NCI-H2196 treated with DMSO at 0.1 percent for 48 hours (cell line): Measurements from ENCODE around the gene SLC1A1.

Experiments
- DNase-seq: peaks from one replicate; lab custom pipeline; 2025; ENCODE audit not compliant: unreplicated experiment; lab: John Stamatoyannopoulos, UW

The SLC1A1 gene

GRCh38 chr9:4489919-4490704 lies at the start of gene SLC1A1:
SLC1A1 (plus strand) TSS chr9:4490468; CDS start chr9:4490680, 212 bp downstream.
- DNase-seq = peak; percentile 34

GRCh38 chr9:4442806-4443205 lies 47.5 kb upstream of the SLC1A1 start:
- no peak for DNase-seq

DNA sequence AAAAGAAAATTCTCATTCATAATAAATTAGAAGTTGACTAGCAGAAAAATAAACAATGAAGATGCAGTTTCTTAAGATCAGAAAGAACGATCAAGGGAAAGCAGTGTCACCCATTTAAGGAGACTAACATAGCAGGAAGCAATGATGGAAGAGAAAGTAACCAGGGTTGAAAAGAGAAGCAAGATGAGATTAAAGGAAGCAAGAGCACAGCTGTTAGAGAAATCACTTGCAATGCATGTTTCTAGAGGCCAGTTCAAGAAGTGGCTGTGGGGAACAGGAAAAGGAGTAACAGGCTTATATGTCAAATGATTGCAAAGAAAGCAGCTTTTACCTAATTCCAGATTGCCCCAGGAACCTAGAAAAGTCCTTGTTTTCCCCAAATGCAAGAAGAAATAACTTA lies 46.8 kb upstream of the SLC1A1 start:
- no peak for DNase-seq

GRCh38 chr9:4461437-4461836 lies 28.8 kb upstream of the SLC1A1 start:
- no peak for DNase-seq

DNA sequence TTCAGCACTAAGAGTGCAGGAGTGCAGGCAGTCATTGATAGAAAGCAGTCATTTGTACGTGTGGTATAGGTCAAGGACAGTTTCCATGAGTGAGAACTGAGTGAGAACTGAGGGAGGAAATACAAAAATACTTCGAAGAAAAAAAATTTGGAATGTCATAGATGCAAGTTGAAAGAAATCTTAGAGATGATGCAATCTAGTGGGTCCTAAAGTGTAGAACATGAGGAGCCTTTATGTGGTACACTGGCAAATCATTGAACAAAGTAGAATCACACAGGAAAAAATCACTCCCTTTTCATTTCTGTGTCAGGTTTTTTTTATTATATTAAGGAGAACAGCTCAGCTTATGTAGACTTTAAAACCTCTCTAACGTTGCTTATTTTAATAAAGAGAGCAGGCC lies 26.4 kb upstream of the SLC1A1 start:
- DNase-seq = no peak

DNA sequence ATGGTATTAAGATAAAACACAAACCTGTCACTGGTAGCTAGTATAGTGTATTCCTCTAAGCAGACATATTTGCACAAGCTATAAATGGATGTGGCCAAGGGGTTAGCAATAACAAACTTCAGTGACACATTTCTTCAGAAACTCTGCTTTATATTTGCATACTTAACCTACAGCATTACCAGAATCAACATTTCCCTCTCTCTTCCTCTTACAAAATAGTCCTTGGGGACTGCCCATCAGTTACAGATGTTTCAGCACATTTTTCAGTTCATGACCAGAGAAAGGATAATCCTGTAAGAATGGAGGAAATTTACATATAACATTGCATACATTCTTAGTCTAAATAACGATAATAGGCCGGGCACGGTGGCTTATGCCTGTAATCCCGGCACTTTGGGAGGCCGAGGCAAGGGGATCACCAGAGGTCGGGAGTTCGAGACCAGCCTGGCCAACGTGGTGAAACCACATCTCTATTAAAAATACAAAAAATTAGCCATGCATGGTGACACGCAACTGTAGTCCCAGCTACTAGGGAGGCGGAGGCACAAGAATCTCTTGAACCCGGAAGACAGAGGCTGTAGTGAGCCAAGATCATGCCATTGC lies 25.3 kb upstream of the SLC1A1 start:
- DNase-seq = no peak

- no peak for DNase-seq
Observed at GRCh38 chr9:4465910-4466309, 24.4 kb upstream of the SLC1A1 start.

GRCh38 chr9:4475301-4475700 lies 15.0 kb upstream of the SLC1A1 start:
- no peak for DNase-seq

DNA sequence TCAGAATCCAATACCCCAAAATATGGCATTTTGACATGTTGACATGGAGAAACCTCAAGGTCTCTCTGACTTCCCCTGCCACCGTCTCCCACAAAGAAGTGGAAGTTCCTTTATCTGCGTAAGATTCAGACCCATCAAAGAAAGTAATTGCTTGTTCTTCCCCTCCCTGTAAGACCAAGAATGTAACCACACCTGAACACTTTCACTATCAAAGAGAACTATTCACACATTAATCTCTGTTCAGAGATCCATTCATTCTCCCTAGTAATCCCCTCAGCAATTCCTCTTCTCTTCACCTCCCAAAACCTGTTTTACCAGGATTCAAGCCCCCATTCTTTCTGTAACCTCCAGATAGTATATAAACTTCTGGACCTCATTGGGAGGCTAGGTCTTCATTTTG lies 4.1 kb upstream of the SLC1A1 start:
- no peak for DNase-seq

- peak; percentile 34 for DNase-seq
Observed at GRCh38 chr9:4489562-4489918, 728 bp upstream of the SLC1A1 start.

- DNase-seq = no peak
Observed at GRCh38 chr9:4490705-4491625, 697 bp downstream of the SLC1A1 start.

DNA sequence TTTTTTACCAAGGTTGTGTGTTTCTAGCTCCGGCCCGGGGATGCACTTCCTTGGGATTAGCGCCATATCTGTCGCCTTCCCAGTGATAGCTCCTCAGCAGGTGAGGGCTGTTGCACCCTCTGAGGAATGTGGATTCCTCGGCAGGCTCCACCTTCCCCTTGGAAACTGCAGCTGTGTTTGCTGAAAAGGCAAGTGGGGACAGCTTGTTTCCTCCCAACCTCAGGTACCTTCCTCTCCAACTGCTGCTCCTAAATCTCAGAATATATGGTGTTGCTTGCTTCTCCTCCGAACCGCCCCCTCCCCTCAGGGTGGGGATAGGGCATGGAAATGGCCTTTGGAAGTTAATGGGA lies 1.3 kb downstream of the SLC1A1 start:
- no peak for DNase-seq

- no peak for DNase-seq
Observed at GRCh38 chr9:4494332-4494731, 4.1 kb downstream of the SLC1A1 start.

GRCh38 chr9:4494806-4495205 lies 4.5 kb downstream of the SLC1A1 start:
- no peak for DNase-seq

DNA sequence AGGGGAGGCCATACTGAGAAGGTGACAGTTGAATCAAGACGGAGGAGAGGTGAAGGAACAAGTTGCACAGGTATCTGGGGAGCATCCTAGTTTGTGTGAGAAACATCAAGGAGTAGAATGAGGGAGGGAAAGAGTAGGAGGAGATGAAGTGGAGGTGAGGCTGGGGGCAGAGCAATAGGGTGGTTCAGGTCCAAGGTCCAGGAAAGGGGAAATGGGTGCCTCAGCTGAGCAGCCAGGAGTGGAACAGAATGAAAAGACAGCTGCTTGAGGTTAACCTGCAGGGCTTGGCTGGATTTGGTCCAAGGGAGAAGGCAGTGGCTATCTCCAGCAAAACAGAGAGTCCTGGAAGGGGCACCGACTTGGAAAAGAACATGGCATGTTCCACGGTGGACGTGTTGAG lies 5.3 kb downstream of the SLC1A1 start:
- no peak for DNase-seq

- DNase-seq = no peak
Observed at GRCh38 chr9:4496497-4496896, 6.2 kb downstream of the SLC1A1 start.

DNA sequence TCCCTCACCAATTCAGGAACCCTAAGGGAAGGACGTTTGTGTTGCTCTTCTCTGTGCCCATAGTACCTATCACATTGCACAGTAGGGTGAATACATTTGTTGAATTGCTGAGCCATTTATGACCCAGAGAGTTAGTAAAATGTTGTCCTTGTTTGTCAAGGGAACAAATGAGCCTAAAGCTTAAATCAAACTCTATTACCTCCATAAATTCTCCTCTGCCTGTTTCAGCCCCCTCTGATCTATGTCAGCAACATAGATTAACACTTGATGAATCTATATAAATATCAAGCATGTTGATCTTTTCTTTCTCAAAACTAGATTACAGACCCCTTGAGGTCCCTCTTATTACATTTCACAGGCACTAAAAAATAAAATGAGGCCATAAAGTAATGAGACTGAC lies 7.1 kb downstream of the SLC1A1 start:
- DNase-seq = no peak

GRCh38 chr9:4497855-4498254 lies 7.6 kb downstream of the SLC1A1 start:
- DNase-seq = no peak

GRCh38 chr9:4499917-4500316 lies 9.6 kb downstream of the SLC1A1 start:
- no peak for DNase-seq

- DNase-seq = no peak
Observed at GRCh38 chr9:4501147-4501507, 10.9 kb downstream of the SLC1A1 start.

DNA sequence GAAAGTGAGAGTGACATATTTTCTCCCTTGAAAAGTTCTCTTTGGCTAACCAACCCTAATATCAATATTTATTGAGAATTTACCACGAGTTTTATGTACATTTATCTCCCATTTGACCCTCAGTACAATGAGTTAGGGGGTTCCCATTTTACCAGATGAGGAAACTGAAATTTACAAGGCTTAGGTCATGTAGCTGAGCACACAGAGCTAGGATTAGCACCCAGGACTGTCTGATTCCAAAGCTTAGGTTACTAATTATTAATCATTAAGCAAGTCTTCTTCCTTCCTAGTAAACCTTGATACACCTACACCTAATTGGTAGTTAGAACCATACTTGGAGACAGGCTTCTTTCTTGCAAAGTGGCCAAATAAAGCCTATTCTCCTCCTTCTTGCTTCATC lies 12.2 kb downstream of the SLC1A1 start:
- no peak for DNase-seq

GRCh38 chr9:4503103-4503502 lies 12.8 kb downstream of the SLC1A1 start:
- DNase-seq = no peak
